Measurements from ENCODE around the gene PDGFD. TPM values are rescaled to one million over a fixed set of nuclear protein-coding genes. Genes with fewer than 3 reads are reported as not detected.

PDGFD gene
- total RNA-seq, 1 donor from 2014 or later: 10.9 TPM

GRCh38 chr11:103963648-103964047 lies 200.3 kb downstream of the PDGFD start:
- H3K27ac ChIP-seq (replicated peaks): no peak overlapping the region
- DNase-seq: no peak
- no peaks in the 10 kb centered on the region for H3K27me3 ChIP-seq (ENCODE audit: low read depth)
- H3K4me3 ChIP-seq: no peak overlapping the region
- no peaks in the 10 kb centered on the region for H3K9me3 ChIP-seq (replicated peaks)
- H3K4me1 ChIP-seq: no peaks in the 10 kb centered on the region
- no peak for TF ChIP-seq CTCF (IDR thresholded peaks at IDR 0.05; ENCODE audit: borderline replicate concordance)
- intact Hi-C loops (cut with micrococcal nuclease): no loop called here
- no peaks in the 10 kb centered on the region for H3K36me3 ChIP-seq

GRCh38 chr11:103961010-103961409 lies 202.9 kb downstream of the PDGFD start:
- Histone ChIP-seq H3K4me3 (no peak overlapping the region), H3K4me1 (no peaks in the 10 kb centered on the region), H3K9me3 (replicated peaks) (no peaks in the 10 kb centered on the region), H3K27ac (replicated peaks) (no peak overlapping the region), H3K36me3 (no peaks in the 10 kb centered on the region), H3K27me3 (ENCODE audit: low read depth) (no peaks in the 10 kb centered on the region)
- no peak for TF ChIP-seq CTCF (IDR thresholded peaks at IDR 0.05; ENCODE audit: borderline replicate concordance)
- DNase-seq: no peak
- intact Hi-C loops (cut with micrococcal nuclease): no loop called here

DNA sequence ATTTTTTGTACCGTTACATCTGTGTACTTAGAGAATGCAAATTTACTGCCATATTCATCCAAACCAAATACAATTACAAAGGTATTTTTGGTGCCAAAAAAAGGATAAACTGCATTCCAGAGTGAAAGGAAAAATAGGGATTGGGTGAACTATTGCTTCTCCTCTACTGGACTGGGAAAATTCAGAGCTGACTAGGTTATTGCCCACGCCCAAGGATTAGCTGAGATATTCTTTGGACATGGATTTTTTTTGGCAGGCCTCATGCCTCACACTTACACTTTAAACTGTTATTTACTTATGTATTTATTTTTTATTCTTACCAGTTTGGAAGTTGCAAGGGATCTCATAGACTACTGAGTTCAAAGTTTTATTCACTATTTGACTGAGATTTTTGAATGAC lies 203.8 kb downstream of the PDGFD start:
- Histone ChIP-seq H3K4me1 (no peaks in the 10 kb centered on the region), H3K4me3 (no peak overlapping the region), H3K36me3 (no peaks in the 10 kb centered on the region), H3K27me3 (ENCODE audit: low read depth) (no peaks in the 10 kb centered on the region), H3K9me3 (replicated peaks) (no peaks in the 10 kb centered on the region), H3K27ac (replicated peaks) (no peak overlapping the region)
- DNase-seq: no peak
- intact Hi-C loops (cut with micrococcal nuclease): no loop called here
- TF ChIP-seq CTCF (IDR thresholded peaks at IDR 0.05; ENCODE audit: borderline replicate concordance): no peak

GRCh38 chr11:103959279-103959942 lies 204.5 kb downstream of the PDGFD start:
- no peak overlapping the region for H3K27ac ChIP-seq (replicated peaks)
- no peaks in the 10 kb centered on the region for H3K9me3 ChIP-seq (replicated peaks)
- DNase-seq: no peak
- intact Hi-C loops (cut with micrococcal nuclease): no loop called here
- H3K4me1 ChIP-seq: no peaks in the 10 kb centered on the region
- H3K4me3 ChIP-seq: no peak overlapping the region
- no peaks in the 10 kb centered on the region for H3K27me3 ChIP-seq (ENCODE audit: low read depth)
- TF ChIP-seq CTCF (IDR thresholded peaks at IDR 0.05; ENCODE audit: borderline replicate concordance): no peak
- H3K36me3 ChIP-seq: no peaks in the 10 kb centered on the region

DNA sequence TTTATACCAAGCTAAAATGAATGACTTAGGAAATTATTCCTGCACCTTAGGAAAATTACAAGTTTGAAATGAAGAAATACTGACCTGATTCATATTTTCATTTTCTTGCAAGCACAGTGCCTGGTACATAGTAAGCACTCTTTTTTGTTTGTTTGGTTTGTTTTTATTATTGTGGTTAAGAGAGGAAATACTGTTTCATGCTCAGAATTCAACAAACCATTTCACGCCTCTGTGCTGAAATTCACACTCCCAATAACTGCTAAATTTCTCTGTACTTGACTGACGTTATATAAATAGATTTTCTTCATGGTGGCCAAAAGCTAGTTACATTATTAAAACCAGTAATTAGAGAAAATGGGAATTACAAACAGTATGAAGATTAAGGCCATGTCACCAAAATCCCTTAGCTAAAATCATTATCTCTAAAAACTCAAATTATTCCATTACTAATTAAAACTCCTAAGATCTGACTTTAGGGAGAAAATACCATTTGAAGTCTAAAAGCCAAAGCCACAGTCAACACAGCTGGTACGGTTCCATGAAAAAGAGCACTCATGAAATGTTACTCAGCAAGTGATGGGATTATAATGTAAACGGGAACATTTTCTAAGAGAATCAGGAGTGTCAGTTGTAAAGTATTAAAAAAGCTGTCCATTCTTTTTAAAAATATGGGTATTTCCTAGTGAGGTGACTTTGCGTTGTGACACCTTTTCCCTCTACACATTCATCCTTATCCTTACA lies 205.3 kb downstream of the PDGFD start:
- no peak for TF ChIP-seq CTCF (IDR thresholded peaks at IDR 0.05; ENCODE audit: borderline replicate concordance)
- Histone ChIP-seq H3K36me3 (no peaks in the 10 kb centered on the region), H3K27ac (replicated peaks) (no peak overlapping the region), H3K27me3 (ENCODE audit: low read depth) (no peaks in the 10 kb centered on the region), H3K4me3 (no peak overlapping the region), H3K4me1 (no peaks in the 10 kb centered on the region), H3K9me3 (replicated peaks) (no peaks in the 10 kb centered on the region)
- no peak for DNase-seq
- intact Hi-C loops (cut with micrococcal nuclease): no loop called here
